Activated naive CD8-positive, alpha-beta T cell treated with anti-CD3 and anti-CD28 coated beads, Interleukin-2, amount 10 ng/mL, durations not matched to agents 7 days and 5 days (primary cell): ENCODE measurements around the gene ALDH9A1. TPM values are rescaled to one million over a fixed set of nuclear protein-coding genes. Genes with fewer than 3 reads are reported as not detected.
A peak's percentile ranks its signal among the peaks of the same experiment; 100 is the strongest.
"Not testable (repeated sequence)": the region's sequence is repeated elsewhere in the genome, so short reads cannot be mapped to it uniquely, and the experiment has no call there.

Source experiments
- ATAC-seq: fragments of 150-1000 bp; cut with Tn5 transposase; one replicate; pipeline ENCODE4 v1.10.0; 2021; ENCODE audit warnings: low read depth, moderate library complexity
- POLR2A ChIA-PET: fragments of 350-600 bp; sonication (Branson Sonifier 250); formaldehyde crosslinking; loops from one replicate; lab custom pipeline; 2021; ENCODE audit warnings: antibody characterized with exemption; lab: Charles Lee
- DNase-seq: peaks from one replicate; pipeline ENCODE4 v3.0.0; 2021
- H3K27ac Mint-ChIP-seq: one replicate; pipeline ENCODE4 v1.8.0; 2022; ENCODE audit warnings: mild to moderate bottlenecking, mixed read lengths
- H3K27me3 Mint-ChIP-seq: one replicate; pipeline ENCODE4 v1.8.0; 2022; ENCODE audit warnings: mild to moderate bottlenecking, moderate library complexity, mixed read lengths
- H3K36me3 Mint-ChIP-seq: one replicate; pipeline ENCODE4 v1.8.0; 2021; ENCODE audit warnings: mild to moderate bottlenecking, mixed read lengths
- H3K4me1 Mint-ChIP-seq: one replicate; pipeline ENCODE4 v1.8.0; 2021; ENCODE audit warnings: mixed read lengths
- H3K4me3 Mint-ChIP-seq: one replicate; pipeline ENCODE4 v1.8.0; 2022; ENCODE audit warnings: mild to moderate bottlenecking, moderate library complexity, mixed read lengths
- H3K9me3 Mint-ChIP-seq: one replicate; pipeline ENCODE4 v1.8.0; 2021; ENCODE audit warnings: mixed read lengths
- total RNA-seq, 2 experiments: library from RNA; stranded (reverse); gene quantifications; one replicate each; pipeline ENCODE4 v1.2.3, GENCODE V29; 2021

The ALDH9A1 gene
- total RNA-seq, 2 experiments from 2014 or later, result 37.7 to 43.8 TPM

GRCh38 chr1:165680303-165680702, 18.1 kb downstream of the ALDH9A1 start:
- Mint-ChIP-seq H3K9me3 (peaks cover 2% of the 10 kb centered on the region), H3K36me3 (peaks cover 54% of the 10 kb centered on the region), H3K4me3 (no peak overlapping the region), H3K27me3 (no peaks in the 10 kb centered on the region), H3K27ac (no peak overlapping the region), H3K4me1 (peaks cover 16% of the 10 kb centered on the region)
- ATAC-seq (no peak), DNase-seq (no peak)
- POLR2A ChIA-PET, result no interaction called here

- Mint-ChIP-seq H3K27ac (no peak overlapping the region), H3K9me3 (peaks cover 2% of the 10 kb centered on the region), H3K4me3 (no peak overlapping the region), H3K4me1 (peaks cover 15% of the 10 kb centered on the region), H3K36me3 (peaks cover 52% of the 10 kb centered on the region), H3K27me3 (no peaks in the 10 kb centered on the region)
- ATAC-seq (no peak), DNase-seq (no peak)
- POLR2A ChIA-PET, result no interaction called here
Measured at GRCh38 chr1:165679282-165680036, 18.9 kb downstream of the ALDH9A1 start.

GRCh38 chr1:165678509-165678908, 19.9 kb downstream of the ALDH9A1 start:
- ATAC-seq (peak; percentile 36), DNase-seq (no peak)
- H3K4me1 Mint-ChIP-seq, result peaks cover 14% of the 10 kb centered on the region
- H3K27me3 Mint-ChIP-seq, result no peaks in the 10 kb centered on the region
- H3K27ac Mint-ChIP-seq, result peak overlapping the region; percentile 82
- peaks cover 47% of the 10 kb centered on the region for H3K36me3 Mint-ChIP-seq
- H3K4me3 Mint-ChIP-seq, result peak overlapping the region; percentile 23
- POLR2A ChIA-PET, result no interaction called here
- H3K9me3 Mint-ChIP-seq, result peaks cover 2% of the 10 kb centered on the region

- DNase-seq, result no peak
- H3K4me1 Mint-ChIP-seq, result peaks cover 14% of the 10 kb centered on the region
- H3K27ac Mint-ChIP-seq, result no peak overlapping the region
- H3K4me3 Mint-ChIP-seq, result no peak overlapping the region
- H3K27me3 Mint-ChIP-seq, result no peaks in the 10 kb centered on the region
- H3K9me3 Mint-ChIP-seq, result peaks cover 2% of the 10 kb centered on the region
- peaks cover 36% of the 10 kb centered on the region for H3K36me3 Mint-ChIP-seq
- no peak for ATAC-seq
- POLR2A ChIA-PET, result no interaction called here
Measured at GRCh38 chr1:165675794-165676193, 22.6 kb downstream of the ALDH9A1 start.

- no peak for DNase-seq
- H3K36me3 Mint-ChIP-seq, result peaks cover 36% of the 10 kb centered on the region
- no peak for ATAC-seq
- H3K27ac Mint-ChIP-seq, result no peak overlapping the region
- POLR2A ChIA-PET, result interaction anchor here (0.7 kb wide), 1 partner anchor 12 kb away, joined by 7 read pairs; no protein-coding TSS in a partner anchor
- H3K9me3 Mint-ChIP-seq, result no peaks in the 10 kb centered on the region
- no peak overlapping the region for H3K4me3 Mint-ChIP-seq
- peaks cover 15% of the 10 kb centered on the region for H3K4me1 Mint-ChIP-seq
- H3K27me3 Mint-ChIP-seq, result no peaks in the 10 kb centered on the region
Measured at GRCh38 chr1:165674599-165674998, 23.8 kb downstream of the ALDH9A1 start.

DNA sequence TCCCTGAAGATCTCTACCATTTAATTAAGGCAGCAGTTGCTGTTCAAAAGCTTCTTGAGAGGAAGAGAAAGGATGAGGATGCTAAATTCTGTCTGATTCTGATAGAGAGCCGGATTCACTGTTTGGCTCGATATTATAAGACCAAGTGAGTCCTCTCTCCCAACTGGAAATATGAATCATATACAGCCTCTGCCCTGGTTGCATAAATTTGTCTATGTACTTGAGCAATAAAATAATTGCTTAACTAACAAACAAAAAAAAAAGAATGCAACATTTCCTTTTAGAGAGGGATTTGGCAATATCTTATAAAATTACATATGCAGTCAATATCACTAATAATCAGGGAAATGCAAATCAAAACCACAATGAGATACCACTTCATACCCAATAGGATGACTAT, 26.8 kb downstream of the ALDH9A1 start:
- DNase-seq (no peak), ATAC-seq (no peak)
- Mint-ChIP-seq H3K27ac (no peak overlapping the region), H3K9me3 (no peaks in the 10 kb centered on the region), H3K4me3 (no peak overlapping the region), H3K36me3 (peaks cover 46% of the 10 kb centered on the region), H3K4me1 (peaks cover 4% of the 10 kb centered on the region), H3K27me3 (no peaks in the 10 kb centered on the region)
- POLR2A ChIA-PET, result no interaction called here

- H3K9me3 Mint-ChIP-seq, result no peaks in the 10 kb centered on the region
- peaks cover 58% of the 10 kb centered on the region for H3K36me3 Mint-ChIP-seq
- peaks cover 12% of the 10 kb centered on the region for H3K4me1 Mint-ChIP-seq
- no peaks in the 10 kb centered on the region for H3K27me3 Mint-ChIP-seq
- H3K4me3 Mint-ChIP-seq, result no peak overlapping the region
- ATAC-seq (no peak), DNase-seq (no peak)
- H3K27ac Mint-ChIP-seq, result no peak overlapping the region
- POLR2A ChIA-PET, result no interaction called here
Measured at GRCh38 chr1:165668184-165668583, 30.2 kb downstream of the ALDH9A1 start.

DNA sequence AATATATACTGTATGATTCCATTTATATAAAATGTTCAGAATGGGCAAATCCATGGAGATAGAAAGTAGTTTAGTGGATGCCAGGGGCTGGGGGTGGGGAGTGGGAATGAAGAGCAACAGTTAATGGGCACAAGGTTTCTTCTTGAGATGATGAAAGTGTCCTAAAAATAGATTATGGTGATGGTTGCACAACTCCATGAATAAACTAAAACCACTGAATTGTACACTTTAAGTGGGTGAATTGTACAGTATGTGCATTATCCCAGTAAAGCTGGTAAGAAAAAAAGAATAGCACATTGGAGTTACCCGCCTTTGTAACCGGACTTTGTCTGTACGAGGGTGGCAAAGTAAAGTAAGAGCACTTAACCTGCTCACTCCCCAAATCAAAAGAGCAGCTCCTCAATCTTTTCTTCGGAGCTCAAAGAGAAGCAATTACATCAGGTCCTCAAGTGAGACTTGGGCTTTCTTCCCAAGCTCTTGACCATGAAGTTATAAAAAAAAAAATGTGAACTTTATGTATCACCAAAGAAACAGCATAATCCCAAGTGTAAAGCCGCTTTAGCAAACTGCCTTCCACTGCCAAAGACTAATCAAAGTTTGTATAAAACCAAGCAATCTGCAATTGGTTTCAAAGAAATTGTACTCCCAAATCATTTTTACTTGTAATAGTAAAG, 32.1 kb downstream of the ALDH9A1 start:
- no peaks in the 10 kb centered on the region for H3K9me3 Mint-ChIP-seq
- ATAC-seq (no peak), DNase-seq (no peak)
- no peak overlapping the region for H3K27ac Mint-ChIP-seq
- H3K36me3 Mint-ChIP-seq, result peaks cover 55% of the 10 kb centered on the region
- POLR2A ChIA-PET, result no interaction called here
- peaks cover 12% of the 10 kb centered on the region for H3K4me1 Mint-ChIP-seq
- no peak overlapping the region for H3K4me3 Mint-ChIP-seq
- H3K27me3 Mint-ChIP-seq, result no peaks in the 10 kb centered on the region

- POLR2A ChIA-PET, result interaction anchor here (0.9 kb wide), 1 partner anchor 36 kb away, joined by 3 read pairs; the partner anchor contains the start of gene ALDH9A1
- DNase-seq, result no peak
- Mint-ChIP-seq H3K27ac (no peak overlapping the region), H3K4me3 (no peak overlapping the region), H3K36me3 (peaks cover 37% of the 10 kb centered on the region), H3K4me1 (peaks cover 9% of the 10 kb centered on the region), H3K9me3 (no peaks in the 10 kb centered on the region), H3K27me3 (no peaks in the 10 kb centered on the region)
- no peak for ATAC-seq
Measured at GRCh38 chr1:165662186-165662585, 36.2 kb downstream of the ALDH9A1 start.

DNA sequence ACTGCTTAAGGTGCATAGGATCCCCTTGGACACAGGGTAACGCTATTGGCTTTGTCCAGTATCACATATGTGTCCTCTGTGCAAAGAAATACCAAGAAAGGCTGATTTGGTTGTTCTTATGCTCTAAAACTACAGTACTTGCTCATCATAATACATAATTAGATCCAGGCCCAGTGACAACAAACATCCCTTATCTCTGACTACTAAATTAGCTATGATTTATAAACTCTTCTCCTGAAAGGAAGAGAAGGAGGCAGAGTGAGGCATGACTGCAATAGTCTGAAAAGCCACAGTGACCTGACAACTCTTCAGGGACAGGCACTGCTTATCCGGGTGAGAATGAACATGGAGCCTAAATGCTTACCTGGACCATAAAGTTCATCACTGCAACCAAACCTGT, 36.7 kb downstream of the ALDH9A1 start:
- H3K4me1 Mint-ChIP-seq, result peaks cover 9% of the 10 kb centered on the region
- no peak for ATAC-seq
- no peak overlapping the region for H3K27ac Mint-ChIP-seq
- no peaks in the 10 kb centered on the region for H3K27me3 Mint-ChIP-seq
- no peaks in the 10 kb centered on the region for H3K9me3 Mint-ChIP-seq
- POLR2A ChIA-PET, result no interaction called here
- no peak for DNase-seq
- no peak overlapping the region for H3K4me3 Mint-ChIP-seq
- peaks cover 33% of the 10 kb centered on the region for H3K36me3 Mint-ChIP-seq

DNA sequence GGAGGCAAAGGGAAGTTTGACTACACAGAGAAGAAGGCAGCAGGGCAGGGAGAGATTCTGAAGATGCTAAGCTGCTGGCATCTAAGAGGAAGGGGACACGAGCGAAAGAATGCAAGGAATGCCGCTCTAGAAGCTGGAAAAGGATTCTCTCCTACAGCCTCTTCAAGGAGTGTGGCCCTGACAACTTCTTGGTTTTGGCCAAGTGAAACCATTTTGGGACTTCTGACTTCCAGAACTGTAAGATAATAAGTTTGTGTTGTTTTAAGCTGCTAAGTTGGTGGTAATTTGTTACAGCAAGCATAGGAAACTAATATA, 38.8 kb downstream of the ALDH9A1 start:
- Mint-ChIP-seq H3K27ac (no peak overlapping the region), H3K27me3 (no peaks in the 10 kb centered on the region), H3K36me3 (peaks cover 24% of the 10 kb centered on the region), H3K4me3 (no peak overlapping the region), H3K4me1 (no peaks in the 10 kb centered on the region), H3K9me3 (no peaks in the 10 kb centered on the region)
- DNase-seq, result no peak
- POLR2A ChIA-PET, result interaction anchor here (0.7 to 1.0 kb wide), 2 partner anchors 29 to 1462 kb away, joined by 3 to 4 read pairs; partner anchors contain the start of gene MGST3
- ATAC-seq, result no peak

DNA sequence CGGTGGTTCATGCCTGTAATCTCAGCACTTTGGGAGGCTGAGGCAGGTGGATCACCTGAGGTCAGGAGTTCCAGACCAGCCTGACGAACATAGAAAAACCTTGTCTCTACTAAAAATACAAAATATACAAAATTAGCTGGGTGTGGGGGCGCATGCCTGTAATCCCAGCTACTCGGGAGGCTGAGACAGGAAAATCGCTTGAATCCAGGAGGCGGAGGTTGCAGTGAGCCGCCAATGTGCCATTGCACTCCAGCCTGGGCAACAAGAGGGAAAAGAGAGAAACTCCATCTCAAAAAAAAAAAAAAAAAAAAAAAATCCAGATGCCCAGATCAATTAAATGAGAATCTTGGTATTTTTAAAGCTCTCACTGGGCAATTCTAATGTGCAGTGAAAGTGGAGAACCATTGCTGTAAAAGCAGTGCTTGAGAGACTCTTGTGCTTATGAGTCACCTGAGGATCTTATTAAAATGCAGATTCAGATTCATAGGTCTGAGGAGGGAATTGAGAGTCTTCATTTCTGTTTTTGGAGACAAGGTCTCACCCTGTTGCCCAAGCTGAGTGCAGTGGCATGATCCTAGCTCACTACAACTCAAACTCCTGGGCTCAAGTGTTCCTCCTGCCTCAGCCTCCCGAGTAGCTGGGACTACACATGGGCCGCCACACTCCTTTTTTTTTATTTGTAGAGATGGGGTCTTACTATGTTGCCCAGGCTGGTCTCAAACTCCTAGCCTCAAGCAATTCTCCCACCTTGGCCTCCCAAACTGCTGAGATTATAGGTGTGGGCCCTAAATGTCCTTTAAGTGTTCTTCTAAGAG, 39.4 kb downstream of the ALDH9A1 start:
- not testable (repeated sequence) for H3K27ac Mint-ChIP-seq, ATAC-seq

DNA sequence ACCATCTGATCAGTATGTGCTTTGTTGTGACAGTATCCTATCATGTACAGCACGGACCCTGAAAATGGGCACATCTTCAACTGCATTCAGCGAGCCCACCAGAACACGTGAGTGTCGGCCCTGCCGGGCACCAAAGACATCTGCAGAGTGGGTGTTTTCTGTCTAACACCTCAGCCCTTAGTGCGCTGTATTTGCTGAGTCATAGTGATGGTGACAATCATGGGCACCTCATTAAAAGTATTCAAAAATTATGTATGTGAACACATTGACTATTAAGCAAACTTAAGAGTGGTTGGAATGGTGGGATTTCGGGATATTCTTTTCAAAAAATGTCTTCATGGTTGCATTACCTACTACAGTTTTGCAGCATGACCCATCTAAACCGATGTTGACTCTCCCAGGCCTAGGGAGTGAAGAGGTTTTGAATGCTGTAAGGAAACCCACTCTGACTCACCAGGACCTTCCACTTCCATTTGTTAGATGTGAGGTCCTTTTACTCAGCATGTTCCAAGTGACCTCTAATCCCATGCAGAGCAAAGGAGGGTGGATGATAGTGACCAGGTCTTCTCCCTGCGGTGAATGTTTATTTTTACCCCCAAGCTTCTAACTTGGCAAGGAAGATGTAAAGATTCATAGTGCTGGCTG, 47.3 kb downstream of the ALDH9A1 start:
- H3K4me1 Mint-ChIP-seq, result peaks cover 6% of the 10 kb centered on the region
- no peak overlapping the region for H3K27ac Mint-ChIP-seq
- POLR2A ChIA-PET, result no interaction called here

More for the DNA sequence above, 39.4 kb downstream of the ALDH9A1 start:
- peaks cover 25% of the 10 kb centered on the region for H3K36me3 Mint-ChIP-seq
- POLR2A ChIA-PET, result interaction anchor here (0.7 to 1.0 kb wide), 2 partner anchors 28 to 1463 kb away, joined by 3 to 4 read pairs; partner anchors contain the start of gene MGST3
- not testable (repeated sequence) for H3K9me3 Mint-ChIP-seq, DNase-seq, H3K4me1 Mint-ChIP-seq, H3K4me3 Mint-ChIP-seq, H3K27me3 Mint-ChIP-seq

More for the DNA sequence above, 47.3 kb downstream of the ALDH9A1 start:
- H3K4me3 Mint-ChIP-seq, result no peak overlapping the region
- no peak for ATAC-seq
- H3K36me3 Mint-ChIP-seq, result peaks cover 13% of the 10 kb centered on the region
- peaks cover 2% of the 10 kb centered on the region for H3K27me3 Mint-ChIP-seq
- H3K9me3 Mint-ChIP-seq, result no peaks in the 10 kb centered on the region
- DNase-seq, result no peak
